Transverse colon (tissue), 4 donors: Measurements from ENCODE around the gene ABHD8. TPM values are rescaled to one million over a fixed set of nuclear protein-coding genes. Genes with fewer than 3 reads are reported as not detected.
A peak's percentile ranks its signal among the peaks of the same experiment; 100 is the strongest.

Source experiments
- DNase-seq: peaks from one replicate; pipeline ENCODE4 v3.0.0-alpha.2; 2019
- H3K27ac ChIP-seq, 4 donors: fragments of 200-600 bp; sonication (generic); 2 replicates each; pipeline ENCODE4 v1.5.1; 2016 to 2018; ENCODE audit warnings: inconsistent platforms in 4 of 4
- H3K27me3 ChIP-seq: fragments of 200-600 bp; sonication (generic); 2 replicates; pipeline ENCODE4 v1.5.1; 2017; ENCODE audit warnings: inconsistent platforms
- H3K36me3 ChIP-seq, 4 donors: fragments of 200-600 bp; sonication (generic); 2 replicates each; pipeline ENCODE4 v1.5.1; 2017 to 2019; ENCODE audit warnings: inconsistent platforms in 4 of 4
- H3K4me1 ChIP-seq, 4 donors: fragments of 200-600 bp; sonication (generic); 2 replicates each; pipeline ENCODE4 v1.5.1; 2017 to 2020; ENCODE audit warnings: inconsistent platforms in 4 of 4
- H3K4me3 ChIP-seq, 4 donors: fragments of 200-600 bp; sonication (generic); 1 replicate in 1 of 4; 2 replicates in 3 of 4; pipeline versions ENCODE4 v1.5.1 to v1.6.1; 2017 to 2019; ENCODE audit warnings: inconsistent platforms in 4 of 4
- H3K9me3 ChIP-seq, 2 donors: fragments of 200-600 bp; sonication (generic); 2 replicates each; pipeline ENCODE4 v1.5.1; 2017 to 2019; ENCODE audit warnings: inconsistent platforms in 2 of 2
- CTCF ChIP-seq, 5 experiments: fragments of 200-600 bp in 3 of 5; fragments of 450-650 bp in 2 of 5; sonication (generic) in 3 of 5; IDR thresholded peaks; 1 replicate in 2 of 5; 2 replicates in 3 of 5; pipeline ENCODE4 v1.5.1; 2016 to 2017; ENCODE audit warnings: antibody characterized with exemption in 5 of 5, inconsistent platforms in 3 of 5, mild to moderate bottlenecking in 2 of 5, moderate library complexity in 1 of 5
- EP300 ChIP-seq: sonication (generic); formaldehyde crosslinking; IDR thresholded peaks from one replicate; pipeline ENCODE4 v1.6.1; 2017; ENCODE audit warnings: antibody characterized with exemption, low read depth
- POLR2A ChIP-seq: fragments of 450-650 bp; IDR thresholded peaks from one replicate; pipeline ENCODE4 v1.6.1; 2016; ENCODE audit warnings: antibody characterized with exemption, mild to moderate bottlenecking, moderate library complexity
- POLR2AphosphoS5 ChIP-seq, 3 donors: sonication (generic); formaldehyde crosslinking; IDR thresholded peaks; one replicate each; pipeline ENCODE4 v1.6.1; 2016; ENCODE audit warnings: antibody characterized with exemption in 3 of 3
- WGBS, 2 donors: methylation state at CpG; one replicate each; pipeline ENCODE4 v1.1.5; 2018; ENCODE audit warnings: low coverage in 1 of 2; 5-methylcytosine and 5-hydroxymethylcytosine counted together
- in situ Hi-C, 4 donors: fragments of 200-750 bp; cut with MboI; loops; one replicate each; pipeline versions ENCODE4 v1.15.0 to v1.15.1; 2017; ENCODE audit warnings: low sequenced_read_pairs in 3 of 4, low pct_ligation_motif_present in 1 of 4, low pct_unique_long_range_greater_than_20kb in 1 of 4
- intact Hi-C: fragments of 100-400 bp; cut with DNase I; formaldehyde crosslinking; loops from one replicate; pipeline ENCODE4 v1.15.1; 2023; ENCODE audit warnings: low total_unique reads
- total RNA-seq, 4 donors: library from RNA; depleted of rRNA; stranded (reverse); fragments of >200 nt; gene quantifications; one replicate each; pipeline ENCODE4 v1.1.0, GENCODE V29; 2016

ABHD8 gene
- total RNA-seq, 4 donors from 2014 or later: 6.0 to 14.1 (median 9.1) TPM

- intact Hi-C loops: no loop called here
- 20% methylated on average over 50 of the region's 52 CpGs; no CpG with 5 or more reads in 1 of the 2 donors for WGBS, 2 donors
- Histone ChIP-seq H3K4me1 (peaks cover 31 to 75% (median 70%) of the 10 kb centered on the region in 4 donors), H3K27ac (peak overlapping the region; percentile 89 to 95 (median 94)), H3K27me3 (no peaks in the 10 kb centered on the region), H3K36me3 (no peaks in the 10 kb centered on the region), H3K9me3 (no peaks in the 10 kb centered on the region), H3K4me3 (peak overlapping the region; percentile 63 to 97 (median 87))
- in situ Hi-C loops: no loop called here
- DNase-seq: peak; percentile 70
- TF ChIP-seq POLR2A (peak; percentile 31), CTCF (IDR thresholded peaks at IDR 0.05) (no peak)
Measured at GRCh38 chr19:17243830-17244617, 59.2 kb downstream of the ABHD8 start.

GRCh38 chr19:17243211-17243829 lies 59.9 kb downstream of the ABHD8 start:
- Histone ChIP-seq H3K27me3 (no peaks in the 10 kb centered on the region), H3K9me3 (no peaks in the 10 kb centered on the region), H3K4me3 (peak overlapping the region; percentile 63 to 97 (median 87)), H3K36me3 (no peaks in the 10 kb centered on the region), H3K4me1 (peaks cover 28 to 75% (median 63%) of the 10 kb centered on the region in 4 donors), H3K27ac (peak overlapping the region; percentile 89 to 95 (median 94))
- in situ Hi-C loops (no loop called here), intact Hi-C loops (no loop called here)
- DNase-seq: peak; percentile 60
- 28 to 53% methylated on average over 3 to 8 of the region's 8 CpGs for WGBS, 2 donors
- TF ChIP-seq CTCF (IDR thresholded peaks at IDR 0.05) (no peak), POLR2AphosphoS5 (IDR thresholded peaks at IDR 0.05) (peak in 1 of 3 donors; percentile 9), EP300 (no peak)

- no peaks in the 10 kb centered on the region for H3K9me3 ChIP-seq
- in situ Hi-C loops (no loop called here), intact Hi-C loops (no loop called here)
- TF ChIP-seq POLR2AphosphoS5 (IDR thresholded peaks at IDR 0.05) (no peak), CTCF (IDR thresholded peaks at IDR 0.05) (no peak), POLR2A (no peak), EP300 (no peak)
- peak overlapping the region in 3 of 4 donors; percentile 63 to 95 (median 79) for H3K4me3 ChIP-seq
- no peaks in the 10 kb centered on the region for H3K27me3 ChIP-seq
- H3K27ac ChIP-seq: peak overlapping the region; percentile 89 to 95 (median 94)
- peaks cover 22 to 75% (median 56%) of the 10 kb centered on the region in 4 donors for H3K4me1 ChIP-seq
- no peak for DNase-seq
- no peaks in the 10 kb centered on the region for H3K36me3 ChIP-seq
- 54% methylated on average over 4 of the region's 8 CpGs; no CpG with 5 or more reads in 1 of the 2 donors for WGBS, 2 donors
Measured at GRCh38 chr19:17242431-17243208, 60.6 kb downstream of the ABHD8 start.

Other genes with a start within 250 kb of the ABHD8 start
- 10 to 100 TPM in 2 of 4 donors, 1 to 10 TPM in 2; 4.4 to 13.8 (median 10.3) TPM for gene HAUS8, start 228.0 kb downstream of the ABHD8 start, total RNA-seq
- gene MYO9B, start 227.6 kb downstream of the ABHD8 start, total RNA-seq: 100 to 1,000 TPM; 102 to 246 (median 151) TPM
- gene USE1, start 88.1 kb downstream of the ABHD8 start, total RNA-seq: 10 to 100 TPM; 18.3 to 30.7 (median 24.5) TPM
- gene OCEL1, start 77.2 kb downstream of the ABHD8 start, total RNA-seq: 10 to 100 TPM in 3 of 4 donors, 1 to 10 TPM in 1; 4.8 to 42.6 (median 29.9) TPM
- 100 to 1,000 TPM; 156 to 362 (median 206) TPM for gene NR2F6, start 57.5 kb downstream of the ABHD8 start, total RNA-seq
- gene USHBP1, start 38.7 kb downstream of the ABHD8 start, total RNA-seq: 1 to 10 TPM in 1 of 4 donors, under 1 TPM in 2, not detected in 1; 0.79 to 1.2 (median 0.96) TPM
- 100 to 1,000 TPM in 1 of 4 donors, 10 to 100 TPM in 3; 56.2 to 364 (median 80.2) TPM for gene BABAM1, start 36.0 kb downstream of the ABHD8 start, total RNA-seq
- under 1 TPM in 2 of 4 donors, not detected in 2; 0.20 to 0.48 TPM for gene ANKLE1, start 21.5 kb downstream of the ABHD8 start, total RNA-seq
- 100 to 1,000 TPM; 243 to 390 (median 272) TPM for gene MRPL34, start 2.4 kb upstream of the ABHD8 start, total RNA-seq
- gene DDA1, start 6.1 kb upstream of the ABHD8 start, total RNA-seq: 10 to 100 TPM; 20.6 to 98.1 (median 22.0) TPM
- gene ANO8, start 31.4 kb upstream of the ABHD8 start, total RNA-seq: 10 to 100 TPM in 2 of 4 donors, 1 to 10 TPM in 2; 6.7 to 73.0 (median 10.3) TPM
- gene GTPBP3, start 34.1 kb upstream of the ABHD8 start, total RNA-seq: 100 to 1,000 TPM in 1 of 4 donors, 10 to 100 TPM in 3; 24.7 to 206 (median 30.5) TPM
- 10 to 100 TPM in 3 of 4 donors, 1 to 10 TPM in 1; 3.0 to 37.0 (median 19.2) TPM for gene PLVAP, start 73.9 kb upstream of the ABHD8 start, total RNA-seq
- gene CCDC194, start 90.8 kb upstream of the ABHD8 start, total RNA-seq: not detected
- 10 to 100 TPM in 3 of 4 donors, 1 to 10 TPM in 1; 5.6 to 39.2 (median 19.9) TPM for gene BST2, start 102.2 kb upstream of the ABHD8 start, total RNA-seq
- gene MVB12A, start 116.6 kb upstream of the ABHD8 start, total RNA-seq: 10 to 100 TPM; 22.9 to 84.2 (median 83.1) TPM
- under 1 TPM in 1 of 4 donors, not detected in 3; 0.48 TPM for gene TMEM221, start 145.2 kb upstream of the ABHD8 start, total RNA-seq
- not detected for gene NXNL1, start 157.5 kb upstream of the ABHD8 start, total RNA-seq
- gene SLC27A1, start 167.1 kb upstream of the ABHD8 start, total RNA-seq: 10 to 100 TPM in 1 of 4 donors, 1 to 10 TPM in 3; 4.0 to 11.1 (median 7.0) TPM
- 100 to 1,000 TPM in 3 of 4 donors, 10 to 100 TPM in 1; 90.4 to 146 (median 117) TPM for gene PGLS, start 208.2 kb upstream of the ABHD8 start, total RNA-seq